IPS-18a (cell line): ENCODE measurements around the gene LRRK2.

Experiments
- H3K27ac ChIP-seq: one replicate; pipeline ENCODE4 v1.5.1; 2013; ENCODE audit warnings: low read length
- H3K27me3 ChIP-seq: one replicate; pipeline ENCODE4 v1.6.1; 2013; ENCODE audit warnings: mild to moderate bottlenecking, low read length; ENCODE audit not compliant: control insufficient read depth, insufficient read depth
- H3K36me3 ChIP-seq: one replicate; pipeline ENCODE4 v1.6.1; 2013; ENCODE audit warnings: low read depth, low read length; ENCODE audit not compliant: control insufficient read depth
- H3K4me1 ChIP-seq: one replicate; pipeline ENCODE4 v1.6.1; 2013; ENCODE audit warnings: low read depth, low read length; ENCODE audit not compliant: control insufficient read depth
- H3K4me3 ChIP-seq: one replicate; pipeline ENCODE4 v1.5.1; 2013; ENCODE audit warnings: low read length
- H3K9ac ChIP-seq: one replicate; pipeline ENCODE4 v1.6.1; 2013; ENCODE audit warnings: mild to moderate bottlenecking, low read length, moderate library complexity
- H3K9me3 ChIP-seq: one replicate; pipeline ENCODE4 v1.6.1; 2013; ENCODE audit warnings: low read depth, low read length; ENCODE audit not compliant: control insufficient read depth

LRRK2 gene

GRCh38 chr12:40216516-40217288 lies 8.1 kb upstream of the LRRK2 start:
- Histone ChIP-seq H3K27me3 (no peaks in the 10 kb centered on the region), H3K9me3 (peaks cover 7% of the 10 kb centered on the region), H3K9ac (no peak overlapping the region), H3K36me3 (no peaks in the 10 kb centered on the region), H3K27ac (no peak overlapping the region), H3K4me3 (no peak overlapping the region), H3K4me1 (no peaks in the 10 kb centered on the region)

DNA sequence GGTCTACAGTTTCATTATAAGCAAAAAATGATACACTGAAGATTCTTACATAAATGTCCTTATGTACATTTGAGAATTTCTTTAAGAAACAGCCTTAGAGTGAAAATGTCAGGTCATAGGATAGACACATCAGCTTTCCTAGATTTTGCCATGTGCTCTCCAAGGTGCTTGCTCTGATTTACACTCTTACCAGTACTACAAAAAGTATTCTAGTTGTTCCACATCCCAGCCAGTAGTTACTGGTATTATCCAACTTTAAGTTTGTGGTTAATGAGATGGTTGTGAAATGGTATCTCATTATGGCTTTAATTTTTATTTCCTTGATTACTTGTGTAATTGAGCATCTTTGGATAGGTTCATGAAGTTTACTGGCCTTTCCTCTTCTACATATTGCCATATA lies 5.0 kb upstream of the LRRK2 start:
- no peaks in the 10 kb centered on the region for H3K4me1 ChIP-seq
- no peaks in the 10 kb centered on the region for H3K36me3 ChIP-seq
- no peak overlapping the region for H3K9ac ChIP-seq
- no peak overlapping the region for H3K4me3 ChIP-seq
- H3K9me3 ChIP-seq = no peaks in the 10 kb centered on the region
- H3K27me3 ChIP-seq = peaks cover 20% of the 10 kb centered on the region
- H3K27ac ChIP-seq = no peak overlapping the region

- H3K4me1 ChIP-seq = peaks cover 6% of the 10 kb centered on the region
- H3K4me3 ChIP-seq = no peak overlapping the region
- H3K9me3 ChIP-seq = no peaks in the 10 kb centered on the region
- no peaks in the 10 kb centered on the region for H3K36me3 ChIP-seq
- H3K27me3 ChIP-seq = peaks cover 40% of the 10 kb centered on the region
- no peak overlapping the region for H3K9ac ChIP-seq
- H3K27ac ChIP-seq = no peak overlapping the region
Measured at GRCh38 chr12:40222247-40222646, 2.5 kb upstream of the LRRK2 start.

GRCh38 chr12:40223646-40224045 lies 1.2 kb upstream of the LRRK2 start:
- Histone ChIP-seq H3K36me3 (no peaks in the 10 kb centered on the region), H3K27me3 (peaks cover 40% of the 10 kb centered on the region), H3K9ac (no peak overlapping the region), H3K4me1 (peaks cover 6% of the 10 kb centered on the region), H3K9me3 (no peaks in the 10 kb centered on the region), H3K4me3 (no peak overlapping the region), H3K27ac (no peak overlapping the region)

DNA sequence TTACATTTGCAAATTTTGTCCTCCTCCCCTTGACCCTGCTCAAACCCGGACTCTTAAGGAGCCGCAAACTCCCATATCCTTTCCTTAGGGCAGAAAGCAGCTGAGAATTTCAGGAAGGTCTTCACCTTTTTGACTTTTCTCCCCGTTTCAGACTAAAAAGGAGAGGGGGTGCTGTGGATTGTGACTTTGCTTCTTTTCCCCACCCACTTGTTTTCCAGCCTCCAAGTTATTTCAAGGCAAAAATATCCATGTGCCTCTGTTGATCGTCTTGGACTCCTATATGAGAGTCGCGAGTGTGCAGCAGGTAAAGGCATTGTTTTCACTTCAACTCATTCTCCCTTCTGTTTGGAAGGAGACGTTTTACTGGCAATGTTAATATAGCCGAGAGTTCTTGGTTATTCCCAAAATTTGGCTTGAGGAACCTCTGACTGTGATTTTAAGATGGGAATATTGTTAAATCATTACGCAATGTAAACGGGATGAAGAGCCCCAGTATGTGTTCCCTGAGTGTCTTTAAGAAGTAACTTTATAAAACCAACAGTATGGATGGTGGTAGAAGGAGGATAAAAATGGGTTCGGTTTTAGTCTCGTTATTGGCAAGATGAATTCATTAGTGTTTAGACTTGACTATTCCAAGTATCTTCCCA lies 663 bp downstream of the LRRK2 start:
- Histone ChIP-seq H3K9me3 (no peaks in the 10 kb centered on the region), H3K27ac (no peak overlapping the region), H3K4me1 (peaks cover 6% of the 10 kb centered on the region), H3K36me3 (no peaks in the 10 kb centered on the region), H3K9ac (no peak overlapping the region), H3K4me3 (peak overlapping the region; percentile 62), H3K27me3 (peaks cover 40% of the 10 kb centered on the region)

GRCh38 chr12:40225984-40226602 lies 1.3 kb downstream of the LRRK2 start:
- no peak overlapping the region for H3K9ac ChIP-seq
- H3K27me3 ChIP-seq = peaks cover 40% of the 10 kb centered on the region
- no peaks in the 10 kb centered on the region for H3K9me3 ChIP-seq
- H3K4me3 ChIP-seq = no peak overlapping the region
- no peaks in the 10 kb centered on the region for H3K36me3 ChIP-seq
- peaks cover 6% of the 10 kb centered on the region for H3K4me1 ChIP-seq
- H3K27ac ChIP-seq = no peak overlapping the region

DNA sequence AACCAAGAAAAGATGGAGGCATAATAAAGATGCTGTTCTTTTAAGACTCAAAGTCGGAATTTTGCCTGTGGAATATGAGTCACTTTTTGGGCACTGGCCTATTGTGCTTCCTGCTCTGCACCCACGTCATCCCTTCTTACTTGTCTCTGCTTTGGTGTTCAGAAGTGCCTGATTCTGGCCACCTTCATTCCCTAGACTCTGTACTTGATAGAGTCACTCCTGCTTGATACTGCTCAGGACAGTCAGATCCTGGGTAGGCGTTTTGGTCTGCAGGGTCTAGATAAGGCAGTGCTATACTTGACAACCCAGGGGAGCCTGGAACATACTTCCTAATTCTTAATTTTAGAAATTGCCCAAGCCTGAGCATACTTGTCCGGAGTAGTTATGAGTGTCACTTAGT lies 1.9 kb downstream of the LRRK2 start:
- Histone ChIP-seq H3K9me3 (no peaks in the 10 kb centered on the region), H3K27ac (no peak overlapping the region), H3K9ac (no peak overlapping the region), H3K27me3 (peaks cover 40% of the 10 kb centered on the region), H3K36me3 (no peaks in the 10 kb centered on the region), H3K4me1 (peaks cover 6% of the 10 kb centered on the region), H3K4me3 (no peak overlapping the region)

DNA sequence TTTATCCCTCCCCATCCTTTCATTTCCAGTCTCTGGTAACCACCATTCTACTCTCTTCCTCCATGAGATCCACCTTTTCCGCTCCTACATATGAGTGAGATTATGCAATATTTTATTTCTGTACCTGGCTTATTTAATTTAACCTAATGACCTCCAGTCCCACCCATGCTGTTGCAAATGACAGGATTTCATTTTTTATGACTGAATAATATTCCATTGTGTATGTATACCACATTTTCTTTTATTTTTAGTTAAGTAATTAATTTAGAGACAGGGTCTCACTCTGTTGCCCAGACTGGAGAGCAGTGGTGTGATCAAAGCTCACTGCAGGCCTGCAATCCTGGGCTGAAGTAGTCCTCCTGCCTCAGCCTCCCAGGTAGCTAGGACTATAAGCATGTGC lies 2.6 kb downstream of the LRRK2 start:
- Histone ChIP-seq H3K27me3 (peaks cover 40% of the 10 kb centered on the region), H3K27ac (no peak overlapping the region), H3K36me3 (no peaks in the 10 kb centered on the region), H3K4me1 (peaks cover 6% of the 10 kb centered on the region), H3K4me3 (no peak overlapping the region), H3K9me3 (no peaks in the 10 kb centered on the region), H3K9ac (no peak overlapping the region)

- peaks cover 6% of the 10 kb centered on the region for H3K4me1 ChIP-seq
- H3K36me3 ChIP-seq = no peaks in the 10 kb centered on the region
- H3K27me3 ChIP-seq = peaks cover 30% of the 10 kb centered on the region
- H3K9me3 ChIP-seq = no peaks in the 10 kb centered on the region
- no peak overlapping the region for H3K27ac ChIP-seq
- H3K9ac ChIP-seq = no peak overlapping the region
- no peak overlapping the region for H3K4me3 ChIP-seq
Measured at GRCh38 chr12:40228727-40229126, 3.9 kb downstream of the LRRK2 start.

DNA sequence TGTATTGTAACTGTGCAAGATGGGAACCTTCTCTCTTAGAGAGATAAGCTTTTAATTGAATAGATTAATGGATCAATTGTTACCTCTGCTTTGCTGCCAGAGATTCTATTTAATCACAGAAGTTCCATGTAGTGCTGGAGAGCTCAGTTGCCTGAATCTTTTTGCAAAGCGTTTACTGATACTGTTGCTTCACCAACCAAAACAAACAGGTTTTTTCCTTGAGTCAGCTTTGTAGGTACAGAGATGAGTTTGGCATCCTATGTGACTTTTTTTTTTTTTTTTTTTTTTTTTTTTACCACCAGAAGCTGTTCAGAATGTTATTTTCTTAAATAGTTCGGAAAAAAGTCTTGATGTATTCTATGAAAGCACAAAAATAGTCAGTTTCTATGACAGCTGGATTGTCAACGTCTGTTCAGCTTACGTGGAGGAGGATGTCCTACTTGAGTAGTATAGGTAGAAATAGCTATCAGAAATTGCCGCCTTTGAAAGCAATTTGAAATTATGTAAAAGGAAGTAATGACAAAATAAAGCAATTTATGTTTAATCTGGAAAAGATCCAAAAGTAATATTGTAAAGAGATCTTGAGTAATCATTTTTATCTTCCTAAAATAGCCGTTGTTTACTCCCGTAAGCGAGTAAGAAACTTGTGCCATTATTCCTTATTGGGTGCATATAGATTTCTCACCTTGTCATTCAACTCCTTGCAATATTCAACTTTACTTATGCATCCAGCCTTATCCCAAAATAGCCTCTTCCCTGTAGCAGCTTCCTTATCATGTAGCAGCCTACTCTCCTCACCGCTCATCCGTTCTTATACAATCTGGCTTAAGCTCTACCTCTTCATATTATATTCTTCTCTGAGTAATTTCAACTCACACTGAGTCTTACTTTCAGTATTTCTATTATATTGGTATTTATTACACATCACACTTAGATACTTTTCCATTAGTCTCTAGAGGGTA lies 5.2 kb downstream of the LRRK2 start:
- no peak overlapping the region for H3K27ac ChIP-seq

GRCh38 chr12:40232602-40233001 lies 7.8 kb downstream of the LRRK2 start:
- Histone ChIP-seq H3K9me3 (no peaks in the 10 kb centered on the region), H3K27me3 (no peaks in the 10 kb centered on the region), H3K4me3 (no peak overlapping the region), H3K9ac (no peak overlapping the region), H3K36me3 (no peaks in the 10 kb centered on the region), H3K4me1 (no peaks in the 10 kb centered on the region), H3K27ac (no peak overlapping the region)

More for the DNA sequence above, 5.2 kb downstream of the LRRK2 start:
- H3K9ac ChIP-seq = no peak overlapping the region
- H3K4me1 ChIP-seq = peaks cover 6% of the 10 kb centered on the region
- H3K27me3 ChIP-seq = peaks cover 18% of the 10 kb centered on the region
- H3K36me3 ChIP-seq = no peaks in the 10 kb centered on the region
- no peaks in the 10 kb centered on the region for H3K9me3 ChIP-seq
- no peak overlapping the region for H3K4me3 ChIP-seq
